PFSK-1 (cell line): ENCODE measurements around the gene ZFC3H1.

Experiments
- FOXP2 ChIP-seq: optimal IDR thresholded peaks from 2 replicates; pipeline ENCODE3; 2011; ENCODE audit warnings: borderline replicate concordance, control low read depth, inconsistent platforms; ENCODE audit not compliant: insufficient read depth; ENCODE audit errors: extremely low read length, extremely low read depth
- POLR2AphosphoS5 ChIP-seq: IDR thresholded peaks from 2 replicates; pipeline ENCODE4 v1.6.1; 2012; ENCODE audit warnings: low read depth, mild to moderate bottlenecking, control low read depth, low read length, moderate library complexity
- REST ChIP-seq, 2 experiments: IDR thresholded peaks; 2 replicates each; pipeline versions ENCODE4 v1.6.1 to v1.8.0; 2011 to 2012; ENCODE audit warnings: low read depth in 2 of 2, low read length in 2 of 2, control low read depth in 1 of 2, inconsistent platforms in 1 of 2, mild to moderate bottlenecking in 1 of 2, moderate library complexity in 1 of 2; ENCODE audit not compliant: insufficient read depth in 1 of 2
- SIN3A ChIP-seq: IDR thresholded peaks from 2 replicates; pipeline ENCODE4 v1.6.1; 2012; ENCODE audit warnings: mild to moderate bottlenecking, low read length, moderate library complexity, borderline replicate concordance; ENCODE audit not compliant: insufficient read depth
- TAF1 ChIP-seq: IDR thresholded peaks from 2 replicates; pipeline ENCODE4 v1.6.1; 2012; ENCODE audit warnings: low read length, control low read depth, borderline replicate concordance; ENCODE audit not compliant: insufficient read depth

ZFC3H1 gene

GRCh38 chr12:71653137-71653536 is 10.5 kb downstream of the ZFC3H1 start:
- TF ChIP-seq TAF1: no peak
- TF ChIP-seq FOXP2: no peak
- TF ChIP-seq SIN3A: no peak
- TF ChIP-seq REST (IDR thresholded peaks at IDR 0.05; ENCODE audit: insufficient read depth in 1 of 2, low read depth in 2 of 2, low read length in 2 of 2): no peak
- TF ChIP-seq POLR2AphosphoS5: no peak

DNA sequence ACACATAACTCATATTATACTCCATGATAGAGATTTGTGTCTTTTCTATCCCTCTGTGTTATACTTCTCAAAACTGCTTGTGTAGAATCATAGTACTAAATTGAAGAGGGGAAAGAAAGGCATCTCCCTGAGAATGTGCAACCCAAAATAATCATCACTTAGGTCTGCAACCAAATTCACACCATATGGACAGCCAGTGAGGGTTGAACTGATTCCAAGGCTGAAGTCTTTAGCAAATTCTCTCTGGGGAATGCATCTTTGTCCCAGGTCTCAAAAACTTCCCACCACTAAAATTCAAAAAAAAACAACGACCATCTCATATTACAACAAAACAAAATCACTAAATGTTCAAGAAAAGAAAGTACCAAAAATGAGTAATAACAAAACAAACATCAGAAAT is 11.0 kb downstream of the ZFC3H1 start:
- TF ChIP-seq POLR2AphosphoS5: no peak
- TF ChIP-seq TAF1: no peak
- no peak for TF ChIP-seq FOXP2
- TF ChIP-seq SIN3A: no peak
- no peak for TF ChIP-seq REST (IDR thresholded peaks at IDR 0.05; ENCODE audit: insufficient read depth in 1 of 2, low read depth in 2 of 2, low read length in 2 of 2)

DNA sequence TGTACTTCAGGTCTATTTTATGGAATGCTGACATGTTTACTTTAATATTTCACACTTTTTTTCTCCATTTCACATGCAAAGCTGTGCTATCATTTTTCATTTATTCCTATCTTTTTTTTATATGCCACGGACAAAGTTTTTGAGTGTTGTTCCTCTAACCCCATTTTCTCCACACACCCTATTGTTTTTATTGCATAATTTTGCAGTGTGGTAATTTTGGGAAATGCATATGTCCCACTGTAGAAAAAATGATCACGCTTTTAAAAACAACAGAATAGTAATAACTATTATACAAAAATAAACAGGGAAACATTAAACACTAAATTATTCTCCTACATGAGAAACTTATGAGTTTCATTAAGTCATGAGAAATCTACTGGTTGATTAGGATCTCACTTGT is 14.2 kb downstream of the ZFC3H1 start:
- TF ChIP-seq SIN3A: no peak
- no peak for TF ChIP-seq POLR2AphosphoS5
- TF ChIP-seq REST (IDR thresholded peaks at IDR 0.05; ENCODE audit: insufficient read depth in 1 of 2, low read depth in 2 of 2, low read length in 2 of 2): no peak
- no peak for TF ChIP-seq FOXP2
- TF ChIP-seq TAF1: no peak

GRCh38 chr12:71648537-71648936 is 15.1 kb downstream of the ZFC3H1 start:
- TF ChIP-seq FOXP2: no peak
- no peak for TF ChIP-seq REST (IDR thresholded peaks at IDR 0.05; ENCODE audit: insufficient read depth in 1 of 2, low read depth in 2 of 2, low read length in 2 of 2)
- TF ChIP-seq POLR2AphosphoS5: no peak
- no peak for TF ChIP-seq SIN3A
- TF ChIP-seq TAF1: no peak

DNA sequence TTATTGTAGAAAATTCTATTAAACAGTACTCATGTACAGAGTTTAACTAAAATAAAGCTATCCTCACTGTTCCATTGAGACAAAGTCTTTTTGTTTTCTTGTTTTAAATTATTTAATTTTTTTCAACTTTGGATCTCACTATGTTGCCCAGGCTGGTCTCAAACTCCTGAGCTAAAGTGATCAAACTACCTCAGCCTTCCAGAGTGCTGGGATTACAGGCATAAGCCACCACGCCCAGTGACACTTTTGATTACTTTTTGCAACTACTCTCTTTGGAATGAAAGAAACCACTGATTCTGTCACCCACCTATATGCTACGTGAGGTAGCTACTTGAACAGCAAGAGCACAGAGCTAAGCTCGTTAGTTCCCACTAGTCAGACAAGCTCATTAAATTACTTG is 17.1 kb downstream of the ZFC3H1 start:
- TF ChIP-seq TAF1 (no peak), REST (IDR thresholded peaks at IDR 0.05; ENCODE audit: insufficient read depth in 1 of 2, low read depth in 2 of 2, low read length in 2 of 2) (no peak), FOXP2 (no peak)
